WTC11 (cell line): ENCODE results near the gene PIK3R1. TPM values are rescaled to one million over a fixed set of nuclear protein-coding genes. Genes with fewer than 3 reads are reported as not detected.
A peak's percentile ranks its signal among the peaks of the same experiment; 100 is the strongest.

Experiments used
- ATAC-seq: fragments of 200-7000 bp; cut with Tn5 transposase; 2 replicates; pipeline ENCODE4 v1.10.0; 2021; ENCODE audit warnings: mild to moderate bottlenecking, moderate library complexity
- CTCF ChIA-PET: fragments of 300-600 bp; sonication (Branson Sonifier 250); formaldehyde crosslinking; loops from one replicate; lab custom pipeline; 2021; ENCODE audit warnings: antibody characterized with exemption; lab: Charles Lee
- POLR2A ChIA-PET: fragments of 350-600 bp; sonication (Branson Sonifier 250); formaldehyde crosslinking; loops from one replicate; lab custom pipeline; 2021; ENCODE audit warnings: antibody characterized with exemption; lab: Charles Lee
- DNase-seq: peaks from one replicate; pipeline ENCODE4 v3.0.0; 2021; ENCODE audit warnings: low spot score
- H3K27ac Mint-ChIP-seq: 2 replicates; pipeline ENCODE4 v1.8.0; 2021; ENCODE audit warnings: mixed read lengths
- H3K27me3 Mint-ChIP-seq: 2 replicates; pipeline ENCODE4 v1.8.0; 2021; ENCODE audit warnings: low read depth, mild to moderate bottlenecking, moderate library complexity, mixed read lengths
- H3K36me3 Mint-ChIP-seq: 2 replicates; pipeline ENCODE4 v1.8.0; 2021; ENCODE audit warnings: mixed read lengths
- H3K4me1 Mint-ChIP-seq: 2 replicates; pipeline ENCODE4 v1.8.0; 2022; ENCODE audit warnings: mixed read lengths
- H3K4me3 Mint-ChIP-seq: 2 replicates; pipeline ENCODE4 v1.8.0; 2021; ENCODE audit warnings: mild to moderate bottlenecking, moderate library complexity, mixed read lengths
- H3K9me3 Mint-ChIP-seq: 2 replicates; pipeline ENCODE4 v1.8.0; 2021; ENCODE audit warnings: mixed read lengths
- CREB1 ChIP-seq: sonication (generic); formaldehyde crosslinking; IDR thresholded peaks from 2 replicates; pipeline ENCODE4 v1.8.0; 2023; ENCODE audit warnings: mild to moderate bottlenecking, missing genetic modification reagents
- ETV6 ChIP-seq: sonication (generic); formaldehyde crosslinking; IDR thresholded peaks from 2 replicates; pipeline ENCODE4 v1.8.1; 2022; ENCODE audit warnings: mild to moderate bottlenecking, missing genetic modification reagents
- FOXK1 ChIP-seq: sonication (generic); formaldehyde crosslinking; IDR thresholded peaks from 2 replicates; pipeline ENCODE4 v1.8.0; 2022; ENCODE audit warnings: mild to moderate bottlenecking, moderate library complexity, missing genetic modification reagents
- GABPB1 ChIP-seq: sonication (generic); formaldehyde crosslinking; IDR thresholded peaks from 2 replicates; pipeline ENCODE4 v1.8.1; 2023; ENCODE audit warnings: mild to moderate bottlenecking, missing genetic modification reagents
- GRHL2 ChIP-seq: fragments of 250-450 bp; sonication (Bioruptor Pico); IDR thresholded peaks from 2 replicates; pipeline ENCODE4 v1.8.0; 2022; ENCODE audit warnings: mild to moderate bottlenecking, moderate library complexity; ENCODE audit not compliant: insufficient replicate concordance, severe bottlenecking
- IRF2 ChIP-seq: sonication (generic); formaldehyde crosslinking; IDR thresholded peaks from 2 replicates; pipeline ENCODE4 v1.8.0; 2022; ENCODE audit warnings: low read depth, missing genetic modification reagents, borderline replicate concordance
- JAZF1 ChIP-seq: fragments of 250-450 bp; sonication (Bioruptor Pico); IDR thresholded peaks from 2 replicates; pipeline ENCODE4 v1.9.0; 2021; ENCODE audit warnings: moderate library complexity, mild to moderate bottlenecking, inconsistent platforms
- MYBL2 ChIP-seq: sonication (generic); formaldehyde crosslinking; IDR thresholded peaks from 2 replicates; pipeline ENCODE4 v1.8.1; 2023; ENCODE audit warnings: mild to moderate bottlenecking, moderate library complexity, missing genetic modification reagents
- NFYB ChIP-seq: sonication (generic); formaldehyde crosslinking; conservative IDR thresholded peaks from 2 replicates; pipeline ENCODE4 v1.8.0; 2022; ENCODE audit warnings: low read depth, missing genetic modification reagents
- NR3C1 ChIP-seq: sonication (generic); formaldehyde crosslinking; conservative IDR thresholded peaks from 2 replicates; pipeline ENCODE4 v1.8.1; 2023; ENCODE audit warnings: low read depth, mild to moderate bottlenecking, missing genetic modification reagents
- RELA ChIP-seq: sonication (generic); formaldehyde crosslinking; IDR thresholded peaks from 2 replicates; pipeline ENCODE4 v1.8.1; 2022; ENCODE audit warnings: missing genetic modification reagents, mild to moderate bottlenecking, borderline replicate concordance
- TCF7 ChIP-seq: sonication (generic); formaldehyde crosslinking; IDR thresholded peaks from 2 replicates; pipeline ENCODE4 v1.8.0; 2022; ENCODE audit warnings: mild to moderate bottlenecking, low read depth, missing genetic modification reagents, moderate library complexity
- ZNF425 ChIP-seq: fragments of 250-450 bp; sonication (Bioruptor Pico); conservative IDR thresholded peaks from 2 replicates; pipeline ENCODE4 v1.9.0; 2021; ENCODE audit warnings: mild to moderate bottlenecking
- total RNA-seq: library from RNA; stranded (reverse); gene quantifications from 3 replicates; pipeline ENCODE4 v1.2.3, GENCODE V29; 2021
- TF ChIP-seq, protein P1 (sequence below): sonication (generic); formaldehyde crosslinking; IDR thresholded peaks from 2 replicates; pipeline ENCODE4 v1.8.1; 2022; ENCODE audit warnings: low read depth, missing genetic modification reagents, borderline replicate concordance
- TF ChIP-seq, protein P2 (sequence below): sonication (generic); formaldehyde crosslinking; IDR thresholded peaks from 2 replicates; pipeline ENCODE4 v1.8.1; 2023; ENCODE audit warnings: mild to moderate bottlenecking, missing genetic modification reagents
- TF ChIP-seq, protein P3 (sequence below): sonication (generic); formaldehyde crosslinking; IDR thresholded peaks from 2 replicates; pipeline ENCODE4 v1.8.1; 2022; ENCODE audit warnings: mild to moderate bottlenecking, missing genetic modification reagents, moderate library complexity, borderline replicate concordance

The PIK3R1 gene
- total RNA-seq, 1 experiment from 2014 or later = 11.3 TPM

GRCh38 chr5:68223904-68224303, 8.3 kb downstream of the PIK3R1 start:
- no peak overlapping the region for H3K4me3 Mint-ChIP-seq
- peaks cover 3% of the 10 kb centered on the region; the same call in 1 of the 2 replicates for H3K9me3 Mint-ChIP-seq
- peaks cover 8% of the 10 kb centered on the region for H3K36me3 Mint-ChIP-seq
- ATAC-seq (no peak), DNase-seq (no peak)
- TF ChIP-seq CREB1 (CRISPR knock-in tag) = no peak
- TF ChIP-seq JAZF1 (CRISPR knock-in tag) = no peak
- TF ChIP-seq, protein P1, sequence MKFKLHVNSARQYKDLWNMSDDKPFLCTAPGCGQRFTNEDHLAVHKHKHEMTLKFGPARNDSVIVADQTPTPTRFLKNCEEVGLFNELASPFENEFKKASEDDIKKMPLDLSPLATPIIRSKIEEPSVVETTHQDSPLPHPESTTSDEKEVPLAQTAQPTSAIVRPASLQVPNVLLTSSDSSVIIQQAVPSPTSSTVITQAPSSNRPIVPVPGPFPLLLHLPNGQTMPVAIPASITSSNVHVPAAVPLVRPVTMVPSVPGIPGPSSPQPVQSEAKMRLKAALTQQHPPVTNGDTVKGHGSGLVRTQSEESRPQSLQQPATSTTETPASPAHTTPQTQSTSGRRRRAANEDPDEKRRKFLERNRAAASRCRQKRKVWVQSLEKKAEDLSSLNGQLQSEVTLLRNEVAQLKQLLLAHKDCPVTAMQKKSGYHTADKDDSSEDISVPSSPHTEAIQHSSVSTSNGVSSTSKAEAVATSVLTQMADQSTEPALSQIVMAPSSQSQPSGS (CRISPR knock-in tag) = no peak
- H3K27me3 Mint-ChIP-seq = peaks cover 34% of the 10 kb centered on the region
- ChIA-PET CTCF (no interaction called here), POLR2A (no interaction called here)
- no peak overlapping the region for H3K27ac Mint-ChIP-seq
- H3K4me1 Mint-ChIP-seq = no peaks in the 10 kb centered on the region; the same call in 1 of the 2 replicates

DNA sequence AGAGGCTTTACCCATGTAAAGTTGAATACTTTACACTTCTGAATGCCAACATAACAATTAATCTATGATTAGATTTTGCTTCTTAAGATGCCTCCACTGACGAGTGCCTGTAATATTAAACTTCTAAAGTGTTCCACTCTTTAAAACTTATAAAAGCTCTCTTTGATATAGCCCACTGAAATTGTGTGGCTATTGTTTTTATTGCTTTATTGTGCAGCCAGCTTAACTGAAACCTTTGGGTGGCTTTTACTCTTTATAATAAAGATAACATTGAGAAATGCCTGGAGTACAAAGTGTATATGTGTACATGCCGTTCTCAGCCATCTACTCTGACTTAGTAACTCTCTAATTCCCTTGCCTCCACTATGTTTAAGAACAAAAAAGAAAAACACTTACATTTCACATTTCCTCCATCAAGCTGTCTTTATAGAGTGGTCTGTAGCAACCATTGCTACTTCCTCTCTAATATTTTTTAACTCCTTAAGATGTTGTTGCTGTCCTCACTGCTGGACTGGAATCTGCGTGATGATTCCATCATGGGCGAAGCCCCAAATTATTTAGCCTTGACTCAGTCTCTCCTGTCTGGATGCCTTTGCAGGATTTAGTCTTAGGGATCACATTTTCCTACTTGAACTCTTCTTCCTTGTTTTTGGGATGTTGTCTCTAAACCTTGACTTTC, 9.1 kb downstream of the PIK3R1 start:
- ATAC-seq (no peak), DNase-seq (no peak)
- Mint-ChIP-seq H3K27me3 (peaks cover 27% of the 10 kb centered on the region), H3K4me1 (peaks cover 4% of the 10 kb centered on the region), H3K9me3 (peaks cover 3% of the 10 kb centered on the region; the same call in 1 of the 2 replicates), H3K36me3 (peaks cover 8% of the 10 kb centered on the region), H3K27ac (no peak overlapping the region), H3K4me3 (no peak overlapping the region)
- CTCF ChIA-PET = no interaction called here
- POLR2A ChIA-PET = no interaction called here
- TF ChIP-seq MYBL2 (CRISPR knock-in tag) (no peak), RELA (CRISPR knock-in tag) (no peak), NR3C1 (CRISPR knock-in tag) (no peak), TCF7 (CRISPR knock-in tag) (no peak), JAZF1 (CRISPR knock-in tag) (no peak), IRF2 (CRISPR knock-in tag) (no peak), ZNF425 (CRISPR knock-in tag) (no peak), FOXK1 (CRISPR knock-in tag) (no peak), NFYB (CRISPR knock-in tag) (no peak)
- TF ChIP-seq, protein P2, sequence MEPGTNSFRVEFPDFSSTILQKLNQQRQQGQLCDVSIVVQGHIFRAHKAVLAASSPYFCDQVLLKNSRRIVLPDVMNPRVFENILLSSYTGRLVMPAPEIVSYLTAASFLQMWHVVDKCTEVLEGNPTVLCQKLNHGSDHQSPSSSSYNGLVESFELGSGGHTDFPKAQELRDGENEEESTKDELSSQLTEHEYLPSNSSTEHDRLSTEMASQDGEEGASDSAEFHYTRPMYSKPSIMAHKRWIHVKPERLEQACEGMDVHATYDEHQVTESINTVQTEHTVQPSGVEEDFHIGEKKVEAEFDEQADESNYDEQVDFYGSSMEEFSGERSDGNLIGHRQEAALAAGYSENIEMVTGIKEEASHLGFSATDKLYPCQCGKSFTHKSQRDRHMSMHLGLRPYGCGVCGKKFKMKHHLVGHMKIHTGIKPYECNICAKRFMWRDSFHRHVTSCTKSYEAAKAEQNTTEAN = no peak
- TF ChIP-seq, protein P3, sequence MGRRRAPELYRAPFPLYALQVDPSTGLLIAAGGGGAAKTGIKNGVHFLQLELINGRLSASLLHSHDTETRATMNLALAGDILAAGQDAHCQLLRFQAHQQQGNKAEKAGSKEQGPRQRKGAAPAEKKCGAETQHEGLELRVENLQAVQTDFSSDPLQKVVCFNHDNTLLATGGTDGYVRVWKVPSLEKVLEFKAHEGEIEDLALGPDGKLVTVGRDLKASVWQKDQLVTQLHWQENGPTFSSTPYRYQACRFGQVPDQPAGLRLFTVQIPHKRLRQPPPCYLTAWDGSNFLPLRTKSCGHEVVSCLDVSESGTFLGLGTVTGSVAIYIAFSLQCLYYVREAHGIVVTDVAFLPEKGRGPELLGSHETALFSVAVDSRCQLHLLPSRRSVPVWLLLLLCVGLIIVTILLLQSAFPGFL = no peak
- TF ChIP-seq, all 79 proteins: peak for 0

DNA sequence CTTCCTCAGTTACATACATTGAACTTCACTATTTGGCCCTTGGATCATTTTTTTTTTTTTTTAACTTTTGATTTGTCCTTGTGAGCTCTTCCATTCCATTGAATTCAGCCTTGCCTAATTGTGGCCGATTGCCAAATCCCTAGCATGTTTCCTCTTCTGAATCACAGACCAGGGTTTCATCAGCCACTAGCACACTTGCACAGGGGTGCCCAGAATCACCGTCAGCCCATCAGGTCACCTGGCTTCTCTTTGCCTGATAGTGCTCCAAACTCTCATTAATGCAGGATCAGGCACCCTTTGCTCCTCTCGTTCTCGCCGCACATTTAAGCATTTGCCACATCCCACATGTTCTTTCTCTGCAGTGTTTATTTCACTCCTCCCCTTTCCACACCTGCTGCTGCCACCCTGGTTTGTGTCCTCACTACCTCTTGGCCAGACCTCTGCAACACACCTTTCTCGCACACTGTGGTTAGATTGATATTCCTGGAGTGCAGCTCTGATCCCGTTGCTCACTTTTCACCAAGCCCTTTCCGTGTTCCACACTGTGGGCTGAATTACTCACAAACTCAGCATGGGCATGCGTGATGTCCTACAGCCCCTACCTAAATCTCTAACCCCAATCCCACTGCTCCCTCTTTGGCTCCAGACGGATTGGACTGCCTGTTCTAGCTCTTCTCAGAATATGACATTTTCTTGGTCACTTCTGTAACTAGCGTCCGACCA, 9.8 kb downstream of the PIK3R1 start:
- peaks cover 20% of the 10 kb centered on the region for H3K27me3 Mint-ChIP-seq
- peaks cover 4% of the 10 kb centered on the region for H3K4me1 Mint-ChIP-seq
- TF ChIP-seq GRHL2 (CRISPR knock-in tag) (no peak), GABPB1 (CRISPR knock-in tag) (peak; percentile 83), ETV6 (no peak)
- ChIA-PET CTCF (no interaction called here), POLR2A (interaction anchor here (0.6 kb wide), 1 partner anchor 780 kb away, joined by 7 read pairs; no protein-coding TSS in a partner anchor)
- ATAC-seq (no peak), DNase-seq (no peak)
- H3K9me3 Mint-ChIP-seq = peaks cover 3% of the 10 kb centered on the region; the same call in 1 of the 2 replicates
- H3K27ac Mint-ChIP-seq = no peak overlapping the region
- H3K4me3 Mint-ChIP-seq = no peak overlapping the region
- peaks cover 8% of the 10 kb centered on the region for H3K36me3 Mint-ChIP-seq
